Suprapubic skin (tissue), 4 donors: ENCODE results near the gene SPIB. TPM values are rescaled to one million over a fixed set of nuclear protein-coding genes. Genes with fewer than 3 reads are reported as not detected.

Experiments
- DNase-seq, 2 donors: peaks; one replicate each; pipeline ENCODE4 v3.0.0-alpha.2; 2019; ENCODE audit warnings: low spot score in 2 of 2
- H3K27ac ChIP-seq: fragments of 200-600 bp; sonication (generic); one replicate; pipeline ENCODE4 v1.5.1; 2019
- H3K27me3 ChIP-seq: fragments of 200-600 bp; sonication (generic); one replicate; pipeline ENCODE4 v1.5.1; 2019
- H3K36me3 ChIP-seq: fragments of 200-600 bp; sonication (generic); one replicate; pipeline ENCODE4 v1.5.1; 2019
- H3K4me1 ChIP-seq: fragments of 200-600 bp; sonication (generic); one replicate; pipeline ENCODE4 v1.5.1; 2019
- H3K4me3 ChIP-seq: fragments of 200-600 bp; sonication (generic); one replicate; pipeline ENCODE4 v1.5.1; 2019; ENCODE audit warnings: mild to moderate bottlenecking
- H3K9me3 ChIP-seq: fragments of 200-600 bp; sonication (generic); one replicate; pipeline ENCODE4 v1.5.1; 2019
- CTCF ChIP-seq, 2 donors: fragments of 200-600 bp in 1 of 2; fragments of 450-650 bp in 1 of 2; sonication (generic) in 1 of 2; IDR thresholded peaks; one replicate each; pipeline ENCODE4 v1.5.1; 2016 to 2019; ENCODE audit warnings: antibody characterized with exemption in 2 of 2, mild to moderate bottlenecking in 1 of 2, moderate library complexity in 1 of 2
- EP300 ChIP-seq: sonication (generic); formaldehyde crosslinking; IDR thresholded peaks from one replicate; pipeline ENCODE4 v1.6.1; 2017; ENCODE audit warnings: antibody characterized with exemption
- POLR2A ChIP-seq, 2 donors: fragments of 450-650 bp; IDR thresholded peaks; one replicate each; pipeline ENCODE4 v1.6.1; 2017; ENCODE audit warnings: antibody characterized with exemption in 2 of 2, mild to moderate bottlenecking in 2 of 2, moderate library complexity in 2 of 2
- POLR2AphosphoS5 ChIP-seq, 3 donors: sonication (generic); formaldehyde crosslinking; IDR thresholded peaks; one replicate each; pipeline ENCODE4 v1.6.1; 2017; ENCODE audit warnings: antibody characterized with exemption in 3 of 3
- WGBS: methylation state at CpG from one replicate; pipeline ENCODE4 v1.1.5; 2018; 5-methylcytosine and 5-hydroxymethylcytosine counted together
- total RNA-seq, 4 donors: library from RNA; depleted of rRNA; stranded (reverse); fragments of >200 nt; gene quantifications; one replicate each; pipeline ENCODE4 v1.1.0, GENCODE V29; 2016

Gene SPIB
- total RNA-seq, 4 donors from 2014 or later = not detected

- H3K9me3 ChIP-seq = no peaks in the 10 kb centered on the region
- no peak overlapping the region for H3K4me3 ChIP-seq
- H3K4me1 ChIP-seq = peaks cover 15% of the 10 kb centered on the region
- no peak overlapping the region for H3K27ac ChIP-seq
- TF ChIP-seq CTCF (IDR thresholded peaks at IDR 0.05) (no peak), POLR2A (IDR thresholded peaks at IDR 0.05) (no peak), POLR2AphosphoS5 (IDR thresholded peaks at IDR 0.05) (no peak), EP300 (no peak)
- H3K36me3 ChIP-seq = peaks cover 53% of the 10 kb centered on the region
- WGBS = 76% methylated on average over 9 of the region's 9 CpGs
- no peaks in the 10 kb centered on the region for H3K27me3 ChIP-seq
- no peak for DNase-seq
Measured at GRCh38 chr19:50377517-50377916, 41.2 kb upstream of the SPIB start.

GRCh38 chr19:50378169-50378862 is 40.4 kb upstream of the SPIB start:
- peaks cover 56% of the 10 kb centered on the region for H3K36me3 ChIP-seq
- H3K9me3 ChIP-seq = no peaks in the 10 kb centered on the region
- 94% methylated on average over 33 of the region's 36 CpGs for WGBS
- TF ChIP-seq POLR2A (IDR thresholded peaks at IDR 0.05) (no peak), CTCF (IDR thresholded peaks at IDR 0.05) (no peak), POLR2AphosphoS5 (IDR thresholded peaks at IDR 0.05) (no peak), EP300 (no peak)
- no peak for DNase-seq
- H3K27me3 ChIP-seq = no peaks in the 10 kb centered on the region
- H3K4me3 ChIP-seq = no peak overlapping the region
- H3K4me1 ChIP-seq = peaks cover 17% of the 10 kb centered on the region
- H3K27ac ChIP-seq = no peak overlapping the region

GRCh38 chr19:50378863-50379236 is 39.9 kb upstream of the SPIB start:
- H3K4me3 ChIP-seq = no peak overlapping the region
- no peak overlapping the region for H3K27ac ChIP-seq
- no peak for TF ChIP-seq POLR2AphosphoS5 (IDR thresholded peaks at IDR 0.05)
- no peak for TF ChIP-seq POLR2A (IDR thresholded peaks at IDR 0.05)
- TF ChIP-seq EP300 = no peak
- TF ChIP-seq CTCF (IDR thresholded peaks at IDR 0.05) = no peak
- 94% methylated on average over 9 of the region's 10 CpGs for WGBS
- DNase-seq = no peak
- no peaks in the 10 kb centered on the region for H3K9me3 ChIP-seq
- H3K4me1 ChIP-seq = peaks cover 22% of the 10 kb centered on the region
- peaks cover 56% of the 10 kb centered on the region for H3K36me3 ChIP-seq
- no peaks in the 10 kb centered on the region for H3K27me3 ChIP-seq

- Histone ChIP-seq H3K9me3 (no peaks in the 10 kb centered on the region), H3K36me3 (peaks cover 56% of the 10 kb centered on the region), H3K27me3 (no peaks in the 10 kb centered on the region), H3K27ac (no peak overlapping the region), H3K4me3 (no peak overlapping the region), H3K4me1 (peaks cover 27% of the 10 kb centered on the region)
- DNase-seq = no peak
- TF ChIP-seq POLR2A (IDR thresholded peaks at IDR 0.05) (no peak), CTCF (IDR thresholded peaks at IDR 0.05) (no peak), EP300 (no peak), POLR2AphosphoS5 (IDR thresholded peaks at IDR 0.05) (no peak)
- 95% methylated on average over 10 of the region's 11 CpGs for WGBS
Measured at GRCh38 chr19:50379602-50380001, 39.1 kb upstream of the SPIB start.

- no peak for TF ChIP-seq POLR2AphosphoS5 (IDR thresholded peaks at IDR 0.05)
- no peak for DNase-seq
- Histone ChIP-seq H3K27me3 (no peaks in the 10 kb centered on the region), H3K4me1 (peaks cover 32% of the 10 kb centered on the region), H3K9me3 (no peaks in the 10 kb centered on the region), H3K36me3 (peaks cover 56% of the 10 kb centered on the region), H3K4me3 (no peak overlapping the region), H3K27ac (no peak overlapping the region)
- 81% methylated on average over 11 of the region's 11 CpGs for WGBS
Measured at GRCh38 chr19:50380137-50380536, 38.6 kb upstream of the SPIB start.

- TF ChIP-seq CTCF (IDR thresholded peaks at IDR 0.05) (no peak), POLR2AphosphoS5 (IDR thresholded peaks at IDR 0.05) (no peak), POLR2A (IDR thresholded peaks at IDR 0.05) (no peak), EP300 (no peak)
- WGBS = 84% methylated on average over 8 of the region's 8 CpGs
- H3K36me3 ChIP-seq = peaks cover 56% of the 10 kb centered on the region
- peaks cover 37% of the 10 kb centered on the region for H3K4me1 ChIP-seq
- no peak overlapping the region for H3K4me3 ChIP-seq
- H3K27ac ChIP-seq = no peak overlapping the region
- H3K27me3 ChIP-seq = no peaks in the 10 kb centered on the region
- no peak for DNase-seq
- no peaks in the 10 kb centered on the region for H3K9me3 ChIP-seq
Measured at GRCh38 chr19:50380751-50381151, 38.0 kb upstream of the SPIB start.
